Endothelial cell of umbilical vein (primary cell): ENCODE measurements around the gene PRKAG1. TPM values are rescaled to one million over a fixed set of nuclear protein-coding genes. Genes with fewer than 3 reads are reported as not detected.

ENCODE experiments used
- BruUV-seq: library from RNA; stranded (reverse); fragments of 400-500 nt; replicated peaks from 2 replicates; lab custom pipeline; 2021; lab: Mats Ljungman, UMichigan
- CTCF ChIA-PET: fragments of 300-600, 350-600 bp; sonication (Branson Sonifier 250); formaldehyde crosslinking; loops from one replicate; lab custom pipeline; 2021; ENCODE audit warnings: antibody characterized with exemption, inconsistent platforms; lab: Charles Lee
- POLR2A ChIA-PET: fragments of 300-600, 350-600 bp; sonication (Branson Sonifier 250); formaldehyde crosslinking; loops from one replicate; lab custom pipeline; 2021; ENCODE audit warnings: antibody characterized with exemption, inconsistent platforms; lab: Charles Lee
- DNase-seq: peaks from one replicate; pipeline ENCODE4 v3.0.0-alpha.2; 2011; ENCODE audit warnings: low read depth, low spot score
- FAIRE-seq: peaks from 2 replicates; lab custom pipeline; 2011; peaks lifted over from hg19 to GRCh38; lab: Jason Lieb, UNC
- H2AFZ ChIP-seq: 2 replicates; pipeline ENCODE4 v1.6.0; 2012; ENCODE audit warnings: low read depth, low read length, control low read depth, inconsistent platforms
- H3K27ac ChIP-seq: 2 replicates; pipeline ENCODE4 v1.5.1; 2011; ENCODE audit warnings: low read depth, mild to moderate bottlenecking, control low read depth, low read length, moderate library complexity; ENCODE audit not compliant: insufficient read depth
- H3K27me3 ChIP-seq, 2 experiments: 2 replicates each; pipeline versions ENCODE4 v1.6.0 to v1.6.1; 2011; ENCODE audit warnings: low read length in 2 of 2, mixed read lengths in 1 of 2; ENCODE audit not compliant: control insufficient read depth in 2 of 2, insufficient read depth in 2 of 2
- H3K36me3 ChIP-seq, 2 experiments: 2 replicates in 1 of 2; 3 replicates in 1 of 2; pipeline ENCODE4 v1.5.1; 2011; ENCODE audit warnings: low read length in 2 of 2, mild to moderate bottlenecking in 1 of 2, moderate library complexity in 1 of 2; ENCODE audit not compliant: control insufficient read depth in 2 of 2, insufficient read depth in 2 of 2; ENCODE audit errors: extremely low read depth in 1 of 2
- H3K4me1 ChIP-seq: 3 replicates; pipeline ENCODE4 v1.5.1; 2011; ENCODE audit warnings: mild to moderate bottlenecking, low read length; ENCODE audit not compliant: control insufficient read depth, insufficient read depth; ENCODE audit errors: extremely low read depth
- H3K4me2 ChIP-seq: 2 replicates; pipeline ENCODE4 v1.6.1; 2011; ENCODE audit warnings: low read length, control low read depth, mixed read lengths; ENCODE audit not compliant: insufficient read depth
- H3K4me3 ChIP-seq, 3 experiments: fragments of 200-600 bp in 1 of 3; sonication (generic), shearing (Covaris generic) in 1 of 3; replicated peaks in 1 of 3; 2 replicates each; pipeline ENCODE4 v1.5.1; 2011 to 2016; ENCODE audit warnings: control low read depth in 3 of 3, low read length in 3 of 3, mild to moderate bottlenecking in 2 of 3, inconsistent platforms in 1 of 3, low read depth in 1 of 3, moderate library complexity in 1 of 3; ENCODE audit not compliant: insufficient read depth in 1 of 3
- H3K79me2 ChIP-seq: 2 replicates; pipeline ENCODE4 v1.6.0; 2012; ENCODE audit warnings: low read length, inconsistent platforms; ENCODE audit not compliant: control insufficient read depth, insufficient read depth
- H3K9ac ChIP-seq: replicated peaks from 2 replicates; pipeline ENCODE3; 2011; ENCODE audit warnings: low read length, control low read depth; ENCODE audit not compliant: insufficient read depth; ENCODE audit errors: extremely low read depth
- H3K9me1 ChIP-seq: replicated peaks from 3 replicates; pipeline ENCODE4 v1.6.0; 2011; ENCODE audit warnings: mild to moderate bottlenecking, low read length; ENCODE audit not compliant: control insufficient read depth, insufficient read depth; ENCODE audit errors: extremely low read depth
- H3K9me3 ChIP-seq: replicated peaks from 2 replicates; pipeline ENCODE4 v1.5.1; 2012; ENCODE audit warnings: low read length, inconsistent platforms; ENCODE audit not compliant: control insufficient read depth, insufficient read depth
- H4K20me1 ChIP-seq: replicated peaks from 2 replicates; pipeline ENCODE3; 2011; ENCODE audit warnings: mild to moderate bottlenecking, low read length; ENCODE audit not compliant: control insufficient read depth, insufficient read depth; ENCODE audit errors: extremely low read depth
- EZH2 ChIP-seq: IDR thresholded peaks from 2 replicates; pipeline ENCODE4 v1.6.1; 2012; ENCODE audit warnings: borderline replicate concordance, low read depth, mild to moderate bottlenecking, moderate library complexity, low read length, inconsistent platforms; ENCODE audit not compliant: severe bottlenecking
- FOS ChIP-seq: IDR thresholded peaks from 2 replicates; pipeline ENCODE4 v1.6.1; 2011; ENCODE audit warnings: mild to moderate bottlenecking, low read length, moderate library complexity, borderline replicate concordance; ENCODE audit not compliant: insufficient read depth
- GATA2 ChIP-seq: IDR thresholded peaks from 2 replicates; pipeline ENCODE4 v1.7.0; 2011; ENCODE audit warnings: low read depth, mild to moderate bottlenecking, moderate library complexity, mixed read lengths, low read length; ENCODE audit not compliant: insufficient read length, insufficient read depth
- JUN ChIP-seq: IDR thresholded peaks from 2 replicates; pipeline ENCODE4 v1.6.1; 2011; ENCODE audit warnings: borderline replicate concordance, low read depth; ENCODE audit not compliant: insufficient read length, insufficient read depth
- MYC ChIP-seq: IDR thresholded peaks from one replicate; pipeline ENCODE4 v1.6.1; 2011; ENCODE audit warnings: mild to moderate bottlenecking, low read depth, low read length
- POLR2A ChIP-seq: IDR thresholded peaks from 2 replicates; pipeline ENCODE4 v1.6.1; 2012; ENCODE audit warnings: low read depth, mild to moderate bottlenecking, control low read depth, low read length
- POLR2AphosphoS5 ChIP-seq: IDR thresholded peaks from 2 replicates; pipeline ENCODE4 v1.6.1; 2012; ENCODE audit warnings: low read depth, mild to moderate bottlenecking, control low read depth, low read length, moderate library complexity; ENCODE audit not compliant: insufficient read depth
- dilution Hi-C: fragments of 300-500 bp; cut with MboI; formaldehyde crosslinking; loops from one replicate; pipeline ENCODE4 v1.15.0; 2019; ENCODE audit warnings: low sequenced_read_pairs; ENCODE audit not compliant: extremely low pct_ligation_motif_present
- intact Hi-C: fragments of 100-400 bp; cut with micrococcal nuclease; formaldehyde crosslinking; loops from one replicate; pipeline ENCODE4 v1.10.0; 2022
- polyA plus RNA-seq, 4 experiments: library from polyadenylated mRNA; depleted of rRNA in 3 of 4; stranded (reverse) in 3 of 4; unstranded in 1 of 4; fragments of >200 nt; gene quantifications; 2 replicates each; pipeline versions ENCODE4 v1.2.1 to v1.2.3, GENCODE V29; 2011 to 2012; ENCODE audit warnings: missing spikeins in 1 of 4
- total RNA-seq: library from RNA; stranded (reverse); gene quantifications from 2 replicates; pipeline ENCODE4 v1.2.3, GENCODE V29; 2021
- TF ChIP-seq, protein P1 (sequence below), 2 donors: IDR thresholded peaks; 1 replicate in 1 of 2; 2 replicates in 1 of 2; pipeline ENCODE4 v1.5.1; 2011; ENCODE audit warnings: low read length in 2 of 2, mild to moderate bottlenecking in 2 of 2, moderate library complexity in 2 of 2, control low read depth in 1 of 2, inconsistent platforms in 1 of 2, low read depth in 1 of 2; ENCODE audit not compliant: insufficient read depth in 1 of 2; ENCODE audit errors: extremely low read depth in 1 of 2
- TF ChIP-seq, protein P2 (sequence below): IDR thresholded peaks from 2 replicates; pipeline ENCODE4 v1.6.1; 2011; ENCODE audit not compliant: insufficient read depth, insufficient read length

PRKAG1 gene
- total and polyA plus RNA-seq, 2 donors (not counting 3 experiments of a cell fraction or from before 2014, with no cell fraction given): 52.1 to 54.9 TPM

DNA sequence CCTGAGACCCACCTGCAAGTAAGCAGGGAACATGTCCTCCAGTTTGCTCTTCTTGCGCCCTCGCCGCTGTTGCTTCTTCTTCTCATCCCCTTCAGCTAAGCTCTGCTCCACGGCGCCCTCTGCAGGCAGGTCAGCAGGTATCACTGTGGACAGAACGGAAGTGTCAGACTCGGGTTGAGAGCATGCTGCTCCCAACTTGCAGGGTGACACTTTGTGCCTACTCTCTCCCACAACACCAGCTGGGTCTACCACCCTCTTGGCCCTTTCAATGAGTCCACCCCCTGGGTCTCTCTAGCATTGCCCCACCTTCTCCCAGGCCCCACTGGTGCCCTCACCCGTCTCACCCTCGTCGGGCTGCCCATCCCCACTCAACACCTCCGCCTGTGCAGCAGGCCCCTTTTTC, 25.3 kb upstream of the PRKAG1 start:
- H3K36me3 ChIP-seq: peaks cover 44 to 85% of the 10 kb centered on the region in 2 experiments
- peak; percentile 39 for DNase-seq
- H3K27me3 ChIP-seq: no peaks in the 10 kb centered on the region
- no peaks in the 10 kb centered on the region for H3K4me1 ChIP-seq
- peaks cover under 1% of the 10 kb centered on the region for H3K79me2 ChIP-seq
- POLR2A ChIA-PET: no interaction called here
- no peaks in the 10 kb centered on the region for H3K9me1 ChIP-seq
- no peak overlapping the region for H3K9ac ChIP-seq
- no peaks in the 10 kb centered on the region for H4K20me1 ChIP-seq
- no peak overlapping the region for H2AFZ ChIP-seq
- intact Hi-C loops (no loop called here), dilution Hi-C loops (no loop called here)
- H3K27ac ChIP-seq: no peak overlapping the region
- CTCF ChIA-PET: interaction anchor here (0.7 to 2.0 kb wide), 19 partner anchors 10 to 216 kb away, joined by 3 to 16 read pairs (median 5); no protein-coding TSS in a partner anchor
- H3K9me3 ChIP-seq: no peaks in the 10 kb centered on the region
- H3K4me2 ChIP-seq: no peak overlapping the region
- TF ChIP-seq POLR2AphosphoS5 (no peak), MYC (no peak)
- TF ChIP-seq, protein P1, sequence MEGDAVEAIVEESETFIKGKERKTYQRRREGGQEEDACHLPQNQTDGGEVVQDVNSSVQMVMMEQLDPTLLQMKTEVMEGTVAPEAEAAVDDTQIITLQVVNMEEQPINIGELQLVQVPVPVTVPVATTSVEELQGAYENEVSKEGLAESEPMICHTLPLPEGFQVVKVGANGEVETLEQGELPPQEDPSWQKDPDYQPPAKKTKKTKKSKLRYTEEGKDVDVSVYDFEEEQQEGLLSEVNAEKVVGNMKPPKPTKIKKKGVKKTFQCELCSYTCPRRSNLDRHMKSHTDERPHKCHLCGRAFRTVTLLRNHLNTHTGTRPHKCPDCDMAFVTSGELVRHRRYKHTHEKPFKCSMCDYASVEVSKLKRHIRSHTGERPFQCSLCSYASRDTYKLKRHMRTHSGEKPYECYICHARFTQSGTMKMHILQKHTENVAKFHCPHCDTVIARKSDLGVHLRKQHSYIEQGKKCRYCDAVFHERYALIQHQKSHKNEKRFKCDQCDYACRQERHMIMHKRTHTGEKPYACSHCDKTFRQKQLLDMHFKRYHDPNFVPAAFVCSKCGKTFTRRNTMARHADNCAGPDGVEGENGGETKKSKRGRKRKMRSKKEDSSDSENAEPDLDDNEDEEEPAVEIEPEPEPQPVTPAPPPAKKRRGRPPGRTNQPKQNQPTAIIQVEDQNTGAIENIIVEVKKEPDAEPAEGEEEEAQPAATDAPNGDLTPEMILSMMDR (IDR thresholded peaks at IDR 0.05; ENCODE audit: extremely low read depth in 1 of 2, insufficient read depth in 1 of 2, low read depth in 1 of 2, low read length in 2 of 2): peak; percentile 68 to 75
- peak; percentile 73 for FAIRE-seq
- no TSS peak for BruUV-seq
- no peak overlapping the region for H3K4me3 ChIP-seq

DNA sequence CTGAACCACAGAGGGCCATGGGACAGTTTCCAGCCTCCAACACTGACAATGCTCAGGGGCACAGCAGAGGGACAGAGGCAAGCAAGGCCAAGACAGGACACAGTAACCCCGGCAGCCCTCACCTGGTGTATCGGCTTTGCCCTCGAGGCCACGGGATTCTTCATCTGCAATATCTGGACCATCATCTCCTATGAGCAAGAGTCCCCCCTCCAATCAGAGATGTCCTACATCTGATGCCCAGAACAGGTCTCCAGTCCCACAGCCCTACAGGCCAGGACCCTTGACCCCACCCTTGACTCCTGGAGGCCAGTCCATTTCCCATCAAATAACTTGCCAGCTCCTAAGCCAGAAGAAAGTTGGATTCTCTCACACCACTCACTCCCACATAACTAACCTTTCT, 24.7 kb upstream of the PRKAG1 start:
- ChIA-PET POLR2A (no interaction called here), CTCF (interaction anchor here (0.7 to 2.0 kb wide), 19 partner anchors 9 to 217 kb away, joined by 3 to 16 read pairs (median 5); no protein-coding TSS in a partner anchor)
- DNase-seq: no peak
- no peak overlapping the region for H3K9ac ChIP-seq
- H3K4me2 ChIP-seq: no peak overlapping the region
- no peaks in the 10 kb centered on the region for H3K79me2 ChIP-seq
- peaks cover 41 to 84% of the 10 kb centered on the region in 2 experiments for H3K36me3 ChIP-seq
- H3K27ac ChIP-seq: no peak overlapping the region
- H3K9me3 ChIP-seq: no peaks in the 10 kb centered on the region
- H3K9me1 ChIP-seq: no peaks in the 10 kb centered on the region
- H3K27me3 ChIP-seq: no peaks in the 10 kb centered on the region
- no TSS peak for BruUV-seq
- intact Hi-C loops: no loop called here
- no peak for FAIRE-seq
- H2AFZ ChIP-seq: no peak overlapping the region
- no peak overlapping the region for H3K4me3 ChIP-seq
- no peaks in the 10 kb centered on the region for H4K20me1 ChIP-seq
- dilution Hi-C loops: no loop called here
- no peaks in the 10 kb centered on the region for H3K4me1 ChIP-seq
- no peak for TF ChIP-seq JUN
- no peak for TF ChIP-seq MYC
- TF ChIP-seq EZH2: no peak
- no peak for TF ChIP-seq POLR2A
- no peak for TF ChIP-seq GATA2
- TF ChIP-seq, protein P1 (IDR thresholded peaks at IDR 0.05; ENCODE audit: extremely low read depth in 1 of 2, insufficient read depth in 1 of 2, low read depth in 1 of 2, low read length in 2 of 2): no peak
- no peak for TF ChIP-seq FOS
- TF ChIP-seq, protein P2, sequence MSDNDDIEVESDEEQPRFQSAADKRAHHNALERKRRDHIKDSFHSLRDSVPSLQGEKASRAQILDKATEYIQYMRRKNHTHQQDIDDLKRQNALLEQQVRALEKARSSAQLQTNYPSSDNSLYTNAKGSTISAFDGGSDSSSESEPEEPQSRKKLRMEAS: no peak
- TF ChIP-seq POLR2AphosphoS5: no peak
